A549 (cell line): Measurements from ENCODE around the gene STAC. TPM values are rescaled to one million over a fixed set of nuclear protein-coding genes. Genes with fewer than 3 reads are reported as not detected.

Experiments used
- ATAC-seq, 2 experiments: fragments of 200-7000 bp in 1 of 2; fragments of >200 bp in 1 of 2; cut with Nextera tagmentation in 1 of 2; cut with Tn5 transposase in 1 of 2; 3 replicates each; pipeline versions ENCODE4 v1.8.0 to v1.9.1; 2018 to 2020; ENCODE audit warnings: mild to moderate bottlenecking in 1 of 2, moderate library complexity in 1 of 2
- CTCF ChIA-PET: fragments of 300-600 bp; sonication (Branson Sonifier 250); formaldehyde crosslinking; extraction: SDS; loops from one replicate; lab custom pipeline; 2021; ENCODE audit warnings: antibody characterized with exemption, inconsistent platforms; lab: Yijun Ruan, JAX
- POLR2A ChIA-PET: fragments of 350-600 bp; formaldehyde crosslinking; extraction: SDS; loops from one replicate; lab custom pipeline; 2021; ENCODE audit warnings: antibody characterized with exemption, inconsistent platforms; lab: Yijun Ruan, JAX
- DNase-seq, 2 experiments: peaks; one replicate each; pipeline versions ENCODE4 v3.0.0 to v3.0.0-alpha.2; 2011 to 2016; ENCODE audit warnings: low read depth in 1 of 2, low spot score in 1 of 2
- FAIRE-seq: peaks from 2 replicates; lab custom pipeline; 2011; peaks lifted over from hg19 to GRCh38; lab: Jason Lieb, UNC
- H3K27ac ChIP-seq, 2 experiments: fragments of >200 bp; sonication (Bioruptor Twin); formaldehyde crosslinking; 3 replicates each; pipeline ENCODE4 v1.5.1; 2016 to 2017
- H3K4me1 ChIP-seq: fragments of >200 bp; sonication (Bioruptor Twin); formaldehyde crosslinking; 3 replicates; pipeline ENCODE4 v1.6.1; 2016
- H3K4me2 ChIP-seq: fragments of >200 bp; sonication (Bioruptor Twin); formaldehyde crosslinking; 3 replicates; pipeline ENCODE4 v1.6.1; 2016
- H3K4me3 ChIP-seq: fragments of >200 bp; sonication (Bioruptor Twin); formaldehyde crosslinking; 3 replicates; pipeline ENCODE4 v1.5.1; 2016
- H3K9me3 ChIP-seq: fragments of >200 bp; sonication (Bioruptor Twin); formaldehyde crosslinking; 3 replicates; pipeline ENCODE4 v1.6.1; 2016
- EHF ChIP-seq: fragments of 250-450 bp; sonication (Bioruptor Pico); IDR thresholded peaks from 2 replicates; pipeline ENCODE4 v1.5.0; 2020; ENCODE audit warnings: mild to moderate bottlenecking
- EHMT2 ChIP-seq: fragments of 200-600 bp; sonication (generic); IDR thresholded peaks from 2 replicates; pipeline ENCODE4 v1.6.1; 2016; ENCODE audit warnings: antibody characterized with exemption, low read depth, mild to moderate bottlenecking, moderate library complexity
- ELK1 ChIP-seq: fragments of 150-350 bp; IDR thresholded peaks from 2 replicates; pipeline ENCODE4 v1.6.1; 2014; ENCODE audit warnings: low read depth, mild to moderate bottlenecking, low read length
- EP300 ChIP-seq, 2 experiments: fragments of >200 bp; sonication (Bioruptor Twin); formaldehyde crosslinking; IDR thresholded peaks; 2 replicates in 1 of 2; 3 replicates in 1 of 2; pipeline ENCODE4 v1.6.1; 2016 to 2017
- FOSL2 ChIP-seq, 2 experiments: fragments of 450-650 bp in 1 of 2; fragments of >200 bp in 1 of 2; sonication (Bioruptor Twin) in 1 of 2; formaldehyde crosslinking; IDR thresholded peaks; 2 replicates each; pipeline versions ENCODE4 v1.5.0 to v1.6.1; 2016 to 2020; ENCODE audit warnings: mild to moderate bottlenecking in 1 of 2, moderate library complexity in 1 of 2
- FOXS1 ChIP-seq: fragments of 250-450 bp; sonication (Bioruptor Pico); IDR thresholded peaks from 2 replicates; pipeline ENCODE4 v1.5.0; 2020; ENCODE audit warnings: mild to moderate bottlenecking, moderate library complexity
- HEYL ChIP-seq: fragments of 250-450 bp; sonication (Bioruptor Pico); IDR thresholded peaks from 2 replicates; pipeline ENCODE4 v1.8.0; 2021; ENCODE audit warnings: mild to moderate bottlenecking, moderate library complexity
- HOXA7 ChIP-seq: fragments of 250-450 bp; sonication (Bioruptor Pico); IDR thresholded peaks from 2 replicates; pipeline ENCODE4 v1.5.0; 2020; ENCODE audit warnings: mild to moderate bottlenecking, moderate library complexity
- HOXB13 ChIP-seq: fragments of 250-450 bp; sonication (Bioruptor Pico); IDR thresholded peaks from 2 replicates; pipeline ENCODE4 v1.5.0; 2020; ENCODE audit warnings: low read depth, mild to moderate bottlenecking, moderate library complexity
- JUN ChIP-seq, 2 experiments: fragments of >200 bp; sonication (Bioruptor Twin); formaldehyde crosslinking; IDR thresholded peaks; 2 replicates in 1 of 2; 3 replicates in 1 of 2; pipeline ENCODE4 v1.6.1; 2016 to 2017
- KDM1A ChIP-seq: fragments of 200-600 bp; sonication (generic); IDR thresholded peaks from 2 replicates; pipeline ENCODE4 v1.6.1; 2016; ENCODE audit warnings: low read depth, mild to moderate bottlenecking
- MAZ ChIP-seq: fragments of 150-350 bp; IDR thresholded peaks from 2 replicates; pipeline ENCODE4 v1.6.1; 2014; ENCODE audit warnings: antibody characterized with exemption, low read depth, low read length, borderline replicate concordance
- NR3C1 ChIP-seq: fragments of >200 bp; sonication (Bioruptor Twin); formaldehyde crosslinking; IDR thresholded peaks from 3 replicates; pipeline ENCODE4 v1.6.1; 2017
- PBX3 ChIP-seq: IDR thresholded peaks from 2 replicates; pipeline ENCODE4 v1.6.1; 2012
- POLR2A ChIP-seq: IDR thresholded peaks from 2 replicates; pipeline ENCODE4 v1.6.1; 2012; ENCODE audit warnings: mild to moderate bottlenecking, low read length
- POLR2AphosphoS2 ChIP-seq: conservative IDR thresholded peaks from 2 replicates; pipeline ENCODE4 v1.6.1; 2012; ENCODE audit warnings: low read length, improper control_type of control experiment, inconsistent platforms
- RCOR1 ChIP-seq: fragments of 150-350 bp; IDR thresholded peaks from 2 replicates; pipeline ENCODE4 v1.6.1; 2014; ENCODE audit warnings: antibody characterized with exemption, low read length, low read depth
- RNF2 ChIP-seq: fragments of 200-600 bp; sonication (generic); IDR thresholded peaks from 2 replicates; pipeline ENCODE4 v1.6.1; 2016; ENCODE audit warnings: low read depth, mild to moderate bottlenecking, antibody characterized with exemption, moderate library complexity, borderline replicate concordance
- SMC3 ChIP-seq: fragments of >200 bp; sonication (Bioruptor Twin); formaldehyde crosslinking; IDR thresholded peaks from 3 replicates; pipeline ENCODE4 v1.6.1; 2018; ENCODE audit warnings: inconsistent platforms
- ZSCAN20 ChIP-seq: fragments of 250-450 bp; sonication (Bioruptor Pico); IDR thresholded peaks from 2 replicates; pipeline ENCODE4 v1.8.0; 2022; ENCODE audit warnings: mild to moderate bottlenecking, moderate library complexity
- WGBS: methylation state at CpG from one replicate; pipeline ENCODE4 v1.1.6; 2017; ENCODE audit errors: missing lambda C conversion rate; 5-methylcytosine and 5-hydroxymethylcytosine counted together
- polyA plus RNA-seq, 4 experiments: library from polyadenylated mRNA; depleted of rRNA in 3 of 4; stranded (reverse); fragments of >200 nt; fragmentation: RNase III in 1 of 4; extraction: RNeasy Plus Mini Kit Qiagen cat#74134 plus additional on column Dnase treatment in 1 of 4; gene quantifications; 2 replicates in 3 of 4; 3 replicates in 1 of 4; pipeline ENCODE4 v1.2.3, GENCODE V29; 2011 to 2017
- TF ChIP-seq, protein P1 (sequence below): fragments of 200-600 bp; sonication (generic); IDR thresholded peaks from 2 replicates; pipeline ENCODE4 v1.6.1; 2016; ENCODE audit warnings: antibody characterized with exemption, mild to moderate bottlenecking, moderate library complexity
- TF ChIP-seq, protein P2 (sequence below): IDR thresholded peaks from 2 replicates; pipeline ENCODE4 v1.6.1; 2012
- TF ChIP-seq, protein P3 (sequence below): fragments of >200 bp; sonication (Bioruptor Twin); formaldehyde crosslinking; IDR thresholded peaks from 3 replicates; pipeline ENCODE4 v1.5.1; 2016
- TF ChIP-seq, protein P4 (sequence below): fragments of 250-450 bp; sonication (Bioruptor Pico); IDR thresholded peaks from 2 replicates; pipeline ENCODE4 v1.5.0; 2020; ENCODE audit warnings: low read depth, mild to moderate bottlenecking, moderate library complexity

STAC gene
- polyA plus RNA-seq, 2 of the 4 experiments (the other 2 are of a cell fraction) = 2.2 to 3.4 TPM

DNA sequence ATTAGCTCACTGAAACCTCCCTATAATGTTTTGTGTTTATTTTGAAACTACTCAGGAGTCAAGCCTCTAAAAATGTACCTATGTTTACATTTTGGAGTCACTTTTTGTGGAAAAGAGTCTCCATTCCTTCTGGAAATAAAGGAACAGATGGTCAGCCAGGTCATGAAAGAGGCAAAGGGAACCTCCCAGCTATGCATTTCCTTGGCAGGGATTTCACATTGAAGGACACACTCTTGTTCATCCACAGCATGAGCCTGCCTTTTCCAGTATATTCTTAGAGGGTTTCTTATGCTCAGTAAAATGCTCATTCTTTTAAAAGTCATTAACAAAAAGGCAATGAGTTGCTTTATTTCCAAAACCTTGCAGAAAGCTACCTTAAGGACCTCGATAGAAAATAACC is 20.8 kb downstream of the STAC start:
- no peak overlapping the region for H3K27ac ChIP-seq
- ChIA-PET CTCF (interaction anchor here (1.4 kb wide), 1 partner anchor 435 kb away, joined by 3 read pairs; no protein-coding TSS in a partner anchor), POLR2A (no interaction called here)
- H3K9me3 ChIP-seq = no peaks in the 10 kb centered on the region
- no peaks in the 10 kb centered on the region for H3K4me1 ChIP-seq
- no peak for DNase-seq
- ATAC-seq = no peak
- TF ChIP-seq FOSL2 (IDR thresholded peaks at IDR 0.05) = no peak
- no peak for TF ChIP-seq FOSL2 (CRISPR knock-in tag; IDR thresholded peaks at IDR 0.05)
- TF ChIP-seq MAZ = no peak
- no peak for TF ChIP-seq KDM1A
- TF ChIP-seq EHF = no peak
- no peak for TF ChIP-seq EHMT2
- no peak for TF ChIP-seq HOXB13 (CRISPR knock-in tag)
- TF ChIP-seq JUN (IDR thresholded peaks at IDR 0.05) = no peak
- TF ChIP-seq FOXS1 (CRISPR knock-in tag) = no peak
- TF ChIP-seq HOXA7 (CRISPR knock-in tag) = no peak
- TF ChIP-seq NR3C1 = no peak
- TF ChIP-seq, protein P1, sequence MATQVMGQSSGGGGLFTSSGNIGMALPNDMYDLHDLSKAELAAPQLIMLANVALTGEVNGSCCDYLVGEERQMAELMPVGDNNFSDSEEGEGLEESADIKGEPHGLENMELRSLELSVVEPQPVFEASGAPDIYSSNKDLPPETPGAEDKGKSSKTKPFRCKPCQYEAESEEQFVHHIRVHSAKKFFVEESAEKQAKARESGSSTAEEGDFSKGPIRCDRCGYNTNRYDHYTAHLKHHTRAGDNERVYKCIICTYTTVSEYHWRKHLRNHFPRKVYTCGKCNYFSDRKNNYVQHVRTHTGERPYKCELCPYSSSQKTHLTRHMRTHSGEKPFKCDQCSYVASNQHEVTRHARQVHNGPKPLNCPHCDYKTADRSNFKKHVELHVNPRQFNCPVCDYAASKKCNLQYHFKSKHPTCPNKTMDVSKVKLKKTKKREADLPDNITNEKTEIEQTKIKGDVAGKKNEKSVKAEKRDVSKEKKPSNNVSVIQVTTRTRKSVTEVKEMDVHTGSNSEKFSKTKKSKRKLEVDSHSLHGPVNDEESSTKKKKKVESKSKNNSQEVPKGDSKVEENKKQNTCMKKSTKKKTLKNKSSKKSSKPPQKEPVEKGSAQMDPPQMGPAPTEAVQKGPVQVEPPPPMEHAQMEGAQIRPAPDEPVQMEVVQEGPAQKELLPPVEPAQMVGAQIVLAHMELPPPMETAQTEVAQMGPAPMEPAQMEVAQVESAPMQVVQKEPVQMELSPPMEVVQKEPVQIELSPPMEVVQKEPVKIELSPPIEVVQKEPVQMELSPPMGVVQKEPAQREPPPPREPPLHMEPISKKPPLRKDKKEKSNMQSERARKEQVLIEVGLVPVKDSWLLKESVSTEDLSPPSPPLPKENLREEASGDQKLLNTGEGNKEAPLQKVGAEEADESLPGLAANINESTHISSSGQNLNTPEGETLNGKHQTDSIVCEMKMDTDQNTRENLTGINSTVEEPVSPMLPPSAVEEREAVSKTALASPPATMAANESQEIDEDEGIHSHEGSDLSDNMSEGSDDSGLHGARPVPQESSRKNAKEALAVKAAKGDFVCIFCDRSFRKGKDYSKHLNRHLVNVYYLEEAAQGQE = no peak
- WGBS = 15% methylated on average over 1 of the region's 1 CpG
- no peak for FAIRE-seq
- H3K4me2 ChIP-seq = no peak overlapping the region
- H3K4me3 ChIP-seq = no peak overlapping the region

- CTCF ChIA-PET = interaction anchor here (1.0 kb wide), 1 partner anchor 10 kb away, joined by 3 read pairs; no protein-coding TSS in a partner anchor
- Histone ChIP-seq H3K4me1 (no peaks in the 10 kb centered on the region), H3K4me2 (no peak overlapping the region), H3K27ac (no peak overlapping the region), H3K4me3 (no peak overlapping the region), H3K9me3 (no peaks in the 10 kb centered on the region)
- no peak for ATAC-seq
- no peak for FAIRE-seq
- no peak for DNase-seq
- no peak for TF ChIP-seq EP300 (IDR thresholded peaks at IDR 0.05)
- TF ChIP-seq, protein P2, sequence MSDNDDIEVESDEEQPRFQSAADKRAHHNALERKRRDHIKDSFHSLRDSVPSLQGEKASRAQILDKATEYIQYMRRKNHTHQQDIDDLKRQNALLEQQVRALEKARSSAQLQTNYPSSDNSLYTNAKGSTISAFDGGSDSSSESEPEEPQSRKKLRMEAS = no peak
- TF ChIP-seq NR3C1 = no peak
- no peak for TF ChIP-seq POLR2AphosphoS2
- no peak for TF ChIP-seq POLR2A
- TF ChIP-seq, protein P3, sequence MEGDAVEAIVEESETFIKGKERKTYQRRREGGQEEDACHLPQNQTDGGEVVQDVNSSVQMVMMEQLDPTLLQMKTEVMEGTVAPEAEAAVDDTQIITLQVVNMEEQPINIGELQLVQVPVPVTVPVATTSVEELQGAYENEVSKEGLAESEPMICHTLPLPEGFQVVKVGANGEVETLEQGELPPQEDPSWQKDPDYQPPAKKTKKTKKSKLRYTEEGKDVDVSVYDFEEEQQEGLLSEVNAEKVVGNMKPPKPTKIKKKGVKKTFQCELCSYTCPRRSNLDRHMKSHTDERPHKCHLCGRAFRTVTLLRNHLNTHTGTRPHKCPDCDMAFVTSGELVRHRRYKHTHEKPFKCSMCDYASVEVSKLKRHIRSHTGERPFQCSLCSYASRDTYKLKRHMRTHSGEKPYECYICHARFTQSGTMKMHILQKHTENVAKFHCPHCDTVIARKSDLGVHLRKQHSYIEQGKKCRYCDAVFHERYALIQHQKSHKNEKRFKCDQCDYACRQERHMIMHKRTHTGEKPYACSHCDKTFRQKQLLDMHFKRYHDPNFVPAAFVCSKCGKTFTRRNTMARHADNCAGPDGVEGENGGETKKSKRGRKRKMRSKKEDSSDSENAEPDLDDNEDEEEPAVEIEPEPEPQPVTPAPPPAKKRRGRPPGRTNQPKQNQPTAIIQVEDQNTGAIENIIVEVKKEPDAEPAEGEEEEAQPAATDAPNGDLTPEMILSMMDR = no peak
- TF ChIP-seq KDM1A = no peak
- TF ChIP-seq, protein P4, sequence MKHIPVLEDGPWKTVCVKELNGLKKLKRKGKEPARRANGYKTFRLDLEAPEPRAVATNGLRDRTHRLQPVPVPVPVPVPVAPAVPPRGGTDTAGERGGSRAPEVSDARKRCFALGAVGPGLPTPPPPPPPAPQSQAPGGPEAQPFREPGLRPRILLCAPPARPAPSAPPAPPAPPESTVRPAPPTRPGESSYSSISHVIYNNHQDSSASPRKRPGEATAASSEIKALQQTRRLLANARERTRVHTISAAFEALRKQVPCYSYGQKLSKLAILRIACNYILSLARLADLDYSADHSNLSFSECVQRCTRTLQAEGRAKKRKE (CRISPR knock-in tag) = no peak
- TF ChIP-seq, protein P1 = no peak
- TF ChIP-seq SMC3 = no peak
- no peak for TF ChIP-seq PBX3
- TF ChIP-seq ELK1 = no peak
- TF ChIP-seq RCOR1 = no peak
- TF ChIP-seq HEYL (CRISPR knock-in tag) = no peak
- no peak for TF ChIP-seq ZSCAN20 (CRISPR knock-in tag)
- no peak for TF ChIP-seq RNF2
- POLR2A ChIA-PET = no interaction called here
These were observed 23.4 kb downstream of the STAC start for GRCh38 chr3:36403661-36404060.
